Ammon's horn (tissue), 1 donor: Measurements from ENCODE around the gene HDAC8.

ENCODE experiments used
- DNase-seq: peaks from one replicate; pipeline ENCODE4 v3.0.0-alpha.2; 2016; ENCODE audit warnings: low spot score

HDAC8 gene

GRCh38 chrX:72317139-72317538 is 255.5 kb downstream of the HDAC8 start:
- no peak for DNase-seq

GRCh38 chrX:72316408-72317110 is 256.1 kb downstream of the HDAC8 start:
- DNase-seq = no peak

- DNase-seq = no peak
Measured at GRCh38 chrX:72314881-72315280, 257.8 kb downstream of the HDAC8 start.

GRCh38 chrX:72313707-72314641 is 258.7 kb downstream of the HDAC8 start:
- DNase-seq = no peak

GRCh38 chrX:72312311-72312940 is 260.2 kb downstream of the HDAC8 start:
- DNase-seq = no peak

GRCh38 chrX:72309297-72310071 is 263.2 kb downstream of the HDAC8 start:
- DNase-seq = no peak

GRCh38 chrX:72308566-72309296 is 263.9 kb downstream of the HDAC8 start:
- peak; percentile 38 for DNase-seq

- DNase-seq = no peak
Measured at GRCh38 chrX:72308209-72308565, 264.5 kb downstream of the HDAC8 start.

GRCh38 chrX:72307646-72308051 is 265.0 kb downstream of the HDAC8 start:
- DNase-seq = no peak

- DNase-seq = peak; percentile 57
Measured at GRCh38 chrX:72306851-72307645, 265.6 kb downstream of the HDAC8 start.

GRCh38 chrX:72306085-72306801 is 266.4 kb downstream of the HDAC8 start:
- DNase-seq = no peak

- no peak for DNase-seq
Measured at GRCh38 chrX:72305286-72306084, 267.2 kb downstream of the HDAC8 start, which contains the start of gene CITED1. Gene CITED1, minus strand, starts transcription at chrX:72305914. Its CDS starts 3,045 bp downstream, at chrX:72302869.

GRCh38 chrX:72304877-72305276 is 267.8 kb downstream of the HDAC8 start:
- DNase-seq = no peak

GRCh38 chrX:72301781-72302180 is 270.9 kb downstream of the HDAC8 start:
- no peak for DNase-seq

GRCh38 chrX:72299891-72300630 is 272.6 kb downstream of the HDAC8 start:
- no peak for DNase-seq

GRCh38 chrX:72297953-72298730 is 274.5 kb downstream of the HDAC8 start:
- DNase-seq = no peak

GRCh38 chrX:72296991-72297390 is 275.7 kb downstream of the HDAC8 start:
- DNase-seq = no peak
